HG03558 (cell line): Measurements from ENCODE around the gene BAIAP3.
"Not testable (repeated sequence)": the region's sequence is repeated elsewhere in the genome, so short reads cannot be mapped to it uniquely, and the experiment has no call there.

Experiments used
- ATAC-seq: cut with Tn5 transposase; IDR thresholded peaks from one replicate; pipeline ENCODE4 v1.9.1; 2021; ENCODE audit warnings: moderate number of reproducible peaks; ENCODE audit not compliant: unreplicated experiment; ENCODE audit errors: extremely low read depth

The BAIAP3 gene, protein sequence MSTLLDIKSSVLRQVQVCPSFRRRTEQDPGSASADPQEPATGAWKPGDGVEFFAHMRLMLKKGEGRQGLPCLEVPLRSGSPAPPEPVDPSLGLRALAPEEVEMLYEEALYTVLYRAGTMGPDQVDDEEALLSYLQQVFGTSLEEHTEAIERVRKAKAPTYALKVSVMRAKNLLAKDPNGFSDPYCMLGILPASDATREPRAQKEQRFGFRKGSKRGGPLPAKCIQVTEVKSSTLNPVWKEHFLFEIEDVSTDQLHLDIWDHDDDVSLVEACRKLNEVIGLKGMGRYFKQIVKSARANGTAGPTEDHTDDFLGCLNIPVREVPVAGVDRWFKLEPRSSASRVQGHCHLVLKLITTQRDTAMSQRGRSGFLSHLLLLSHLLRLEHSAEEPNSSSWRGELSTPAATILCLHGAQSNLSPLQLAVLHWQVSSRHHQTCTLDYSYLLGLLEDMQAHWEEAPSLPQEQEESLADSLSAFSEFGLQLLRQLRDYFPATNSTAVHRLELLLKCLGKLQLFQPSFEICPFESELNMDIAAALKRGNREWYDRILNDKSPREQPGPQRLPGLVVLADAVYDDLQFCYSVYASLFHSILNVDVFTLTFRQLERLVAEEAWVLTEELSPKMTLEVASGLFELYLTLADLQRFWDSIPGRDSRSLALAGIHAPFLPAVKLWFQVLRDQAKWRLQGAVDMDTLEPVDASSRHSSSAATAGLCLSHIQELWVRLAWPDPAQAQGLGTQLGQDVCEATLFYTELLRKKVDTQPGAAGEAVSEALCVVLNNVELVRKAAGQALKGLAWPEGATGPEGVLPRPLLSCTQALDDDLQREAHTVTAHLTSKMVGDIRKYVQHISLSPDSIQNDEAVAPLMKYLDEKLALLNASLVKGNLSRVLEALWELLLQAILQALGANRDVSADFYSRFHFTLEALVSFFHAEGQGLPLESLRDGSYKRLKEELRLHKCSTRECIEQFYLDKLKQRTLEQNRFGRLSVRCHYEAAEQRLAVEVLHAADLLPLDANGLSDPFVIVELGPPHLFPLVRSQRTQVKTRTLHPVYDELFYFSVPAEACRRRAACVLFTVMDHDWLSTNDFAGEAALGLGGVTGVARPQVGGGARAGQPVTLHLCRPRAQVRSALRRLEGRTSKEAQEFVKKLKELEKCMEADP

DNA sequence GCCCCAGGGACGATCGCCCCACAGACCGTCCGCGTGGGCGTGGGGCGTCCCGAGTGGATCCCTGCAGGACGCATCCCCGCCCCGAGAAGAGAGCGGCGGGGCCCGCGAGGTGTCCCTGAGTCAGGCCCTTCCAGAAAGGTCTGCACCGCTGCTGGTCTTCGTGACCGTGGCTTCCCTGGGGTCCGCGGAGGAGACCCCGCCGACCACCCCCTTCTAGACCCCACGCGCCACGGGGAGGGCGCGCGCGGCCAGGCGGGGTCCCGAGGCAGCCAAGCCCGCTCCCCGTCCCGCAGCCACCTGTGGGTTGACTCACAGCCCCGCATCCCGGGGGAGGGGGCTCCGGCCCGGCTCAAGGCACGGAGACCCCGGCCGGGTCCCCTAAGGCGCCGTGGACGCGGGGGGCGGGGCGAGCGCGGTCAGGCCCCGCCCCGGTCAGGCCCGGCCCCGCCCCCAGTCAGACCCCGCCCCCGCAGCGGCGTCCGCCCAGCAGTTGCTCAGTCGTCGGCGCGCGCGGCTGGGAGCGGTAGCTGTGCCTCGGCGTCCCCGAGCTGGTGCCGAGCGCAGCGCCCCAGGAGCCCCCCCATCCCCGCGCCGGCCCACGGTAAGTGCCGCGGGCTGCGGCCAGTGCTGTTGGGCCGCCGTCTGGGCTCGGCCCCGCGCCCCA is at the start of gene BAIAP3:
TSS of gene BAIAP3 (plus strand) at position 497 of the 664 bp plus-strand sequence. CDS start 4,905 bp downstream, outside the sequence.
- no peak for ATAC-seq

DNA sequence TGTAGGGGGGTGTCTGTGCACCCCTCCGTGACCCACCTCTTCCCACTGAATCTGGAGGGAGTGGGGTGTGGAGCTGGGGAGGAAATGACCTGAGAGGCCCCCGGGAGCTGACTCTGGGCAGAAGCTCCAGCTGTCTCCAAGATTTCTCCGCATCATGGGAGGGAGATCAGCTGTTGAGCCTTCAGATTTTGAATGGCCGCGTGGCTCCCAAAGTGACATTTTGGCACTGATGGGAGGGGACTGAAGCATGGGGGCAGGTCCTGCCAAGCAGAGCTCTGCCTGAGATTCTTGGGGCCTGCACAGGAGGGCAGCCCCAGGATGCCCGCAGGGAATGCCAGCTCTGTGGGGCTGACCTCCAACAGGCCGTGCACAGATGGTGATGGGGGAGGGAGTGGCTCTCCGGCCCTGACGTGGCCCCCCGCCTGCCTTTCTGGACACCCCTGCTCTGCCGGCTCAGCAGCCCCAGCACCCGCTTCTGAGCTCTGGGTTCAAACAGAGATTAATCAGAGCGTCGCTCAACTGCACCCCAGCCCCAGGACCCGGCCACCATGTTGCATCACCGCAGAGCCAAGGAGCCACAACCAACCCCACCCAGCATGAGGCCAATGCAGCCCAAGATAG is 49.3 kb upstream of the BAIAP3 start:
- no peak for ATAC-seq

DNA sequence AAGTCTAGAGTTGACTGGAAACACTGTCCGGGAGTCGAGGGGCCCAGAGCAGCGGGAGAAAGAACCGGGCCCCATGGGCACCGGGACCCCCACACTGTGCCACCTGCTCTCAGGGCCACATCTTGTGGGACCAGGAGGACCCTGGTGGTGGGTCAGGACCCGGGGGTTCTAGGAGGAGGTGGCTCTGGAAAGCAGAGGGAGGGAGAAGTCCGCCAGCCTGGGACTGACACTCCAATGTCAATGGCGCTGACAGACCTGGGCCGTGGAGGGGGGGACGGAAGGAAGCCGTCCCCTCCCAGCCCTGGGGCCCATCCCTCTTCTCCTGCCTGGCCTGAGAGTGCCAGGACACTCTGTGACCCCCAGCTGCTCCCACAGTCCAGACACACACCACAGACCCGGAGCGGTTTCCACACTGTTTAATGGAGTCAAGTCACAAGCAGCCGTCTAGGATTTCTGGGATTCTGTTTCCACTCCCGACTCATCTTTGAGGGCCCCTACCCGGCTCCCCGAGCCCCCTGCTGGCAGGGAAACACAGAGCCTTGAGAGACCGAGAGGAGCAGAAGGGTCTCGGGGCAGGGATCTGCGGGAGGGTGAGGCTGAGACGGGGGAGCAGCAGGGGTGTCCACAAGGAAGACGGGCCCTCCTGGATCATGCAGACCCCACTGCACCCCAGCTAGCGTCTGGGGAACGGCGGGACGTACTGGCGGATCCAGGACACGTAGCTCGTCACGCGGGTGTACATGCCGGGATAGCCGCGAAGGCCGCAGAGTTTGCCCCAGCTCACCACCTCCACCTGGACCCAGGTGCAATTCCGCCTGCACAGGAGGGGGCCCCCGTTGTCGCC is 47.6 kb upstream of the BAIAP3 start:
- no peak for ATAC-seq

DNA sequence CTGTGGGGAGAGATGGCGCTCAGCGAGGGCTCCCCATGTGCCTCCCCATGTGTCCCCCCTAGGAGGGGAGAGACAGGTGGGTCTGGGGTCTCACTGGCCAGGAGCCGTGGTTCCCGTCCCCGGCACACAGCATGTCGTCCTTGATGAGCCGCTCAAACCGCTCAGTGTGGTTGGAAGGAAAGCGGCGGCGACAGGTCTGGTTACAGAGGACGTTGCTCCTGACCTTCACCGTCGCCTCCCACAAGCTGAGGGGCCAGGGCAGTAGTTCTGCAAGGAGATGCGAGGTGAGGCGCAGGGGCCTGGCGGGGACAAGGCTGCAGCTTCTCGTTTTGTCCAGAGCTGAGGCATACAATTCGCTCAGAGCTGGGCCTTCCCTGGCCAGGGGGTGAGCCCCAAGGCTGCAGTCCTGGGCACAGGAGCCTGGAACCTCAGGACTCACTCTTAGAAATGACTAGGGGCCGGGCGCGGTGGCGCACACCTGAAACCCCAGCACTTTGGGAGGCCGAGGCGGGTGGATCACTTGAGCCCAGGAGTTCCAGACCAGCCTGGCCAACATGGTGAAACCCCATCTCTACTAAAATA is 46.8 kb upstream of the BAIAP3 start:
- ATAC-seq, result no peak

- no peak for ATAC-seq
Measured at GRCh38 chr16:1287982-1288670, 45.3 kb upstream of the BAIAP3 start.

DNA sequence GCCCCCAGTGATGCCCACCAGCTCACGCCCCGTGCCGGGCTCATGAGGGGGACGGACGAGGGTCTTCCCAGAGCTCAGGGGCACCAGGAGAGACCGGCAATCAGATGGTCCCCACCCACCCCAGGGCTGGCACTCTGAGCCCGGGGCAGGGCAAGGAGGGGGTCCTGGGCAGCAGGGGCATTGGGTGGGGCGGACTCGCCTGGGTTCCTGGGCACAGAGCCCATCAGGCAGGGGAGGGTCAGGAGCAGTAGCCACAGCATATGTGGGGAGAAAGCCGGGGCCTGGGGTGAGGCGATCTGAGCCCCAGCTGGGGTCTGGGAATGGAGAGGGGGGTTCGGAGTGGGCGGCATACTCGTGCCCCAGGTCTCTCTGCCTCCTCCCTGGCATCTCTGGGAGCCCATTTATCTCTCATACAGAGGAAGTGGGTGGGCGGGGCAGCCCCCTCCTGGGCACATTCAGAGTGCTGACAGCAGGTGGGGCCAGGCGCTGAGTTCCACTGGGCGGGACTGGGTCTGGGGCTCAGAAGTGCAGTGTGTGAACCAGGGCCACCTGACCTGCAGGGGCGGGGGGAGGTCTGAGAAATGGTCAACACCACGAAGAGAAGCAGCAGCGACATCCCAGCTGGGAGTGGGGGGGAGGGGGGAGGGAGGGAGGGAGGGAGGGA is 44.5 kb upstream of the BAIAP3 start:
- ATAC-seq, result no peak

GRCh38 chr16:1289477-1289866 is 44.0 kb upstream of the BAIAP3 start:
- ATAC-seq, result no peak

DNA sequence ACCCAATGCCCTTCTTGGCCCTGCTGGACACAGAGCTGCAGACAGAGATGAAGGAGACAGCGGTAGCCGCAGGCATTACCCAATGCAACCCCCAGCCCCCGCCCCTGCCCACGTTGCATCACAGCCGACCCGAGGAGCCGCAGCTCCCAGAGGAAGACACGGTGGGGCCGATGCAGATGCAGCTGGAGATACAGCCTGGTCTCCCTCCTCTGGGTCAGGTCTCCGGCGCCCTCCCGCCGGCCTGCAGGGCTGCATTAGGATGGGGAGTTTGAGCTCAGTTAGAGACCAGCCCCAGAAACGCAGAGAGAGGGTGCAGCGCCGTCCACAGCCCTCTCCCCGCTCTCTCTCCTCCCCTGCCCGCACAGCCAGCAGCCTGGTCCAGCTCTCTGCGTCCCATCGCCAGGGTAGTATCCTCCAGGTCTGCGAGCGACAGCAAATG is 43.4 kb upstream of the BAIAP3 start:
- no peak for ATAC-seq

DNA sequence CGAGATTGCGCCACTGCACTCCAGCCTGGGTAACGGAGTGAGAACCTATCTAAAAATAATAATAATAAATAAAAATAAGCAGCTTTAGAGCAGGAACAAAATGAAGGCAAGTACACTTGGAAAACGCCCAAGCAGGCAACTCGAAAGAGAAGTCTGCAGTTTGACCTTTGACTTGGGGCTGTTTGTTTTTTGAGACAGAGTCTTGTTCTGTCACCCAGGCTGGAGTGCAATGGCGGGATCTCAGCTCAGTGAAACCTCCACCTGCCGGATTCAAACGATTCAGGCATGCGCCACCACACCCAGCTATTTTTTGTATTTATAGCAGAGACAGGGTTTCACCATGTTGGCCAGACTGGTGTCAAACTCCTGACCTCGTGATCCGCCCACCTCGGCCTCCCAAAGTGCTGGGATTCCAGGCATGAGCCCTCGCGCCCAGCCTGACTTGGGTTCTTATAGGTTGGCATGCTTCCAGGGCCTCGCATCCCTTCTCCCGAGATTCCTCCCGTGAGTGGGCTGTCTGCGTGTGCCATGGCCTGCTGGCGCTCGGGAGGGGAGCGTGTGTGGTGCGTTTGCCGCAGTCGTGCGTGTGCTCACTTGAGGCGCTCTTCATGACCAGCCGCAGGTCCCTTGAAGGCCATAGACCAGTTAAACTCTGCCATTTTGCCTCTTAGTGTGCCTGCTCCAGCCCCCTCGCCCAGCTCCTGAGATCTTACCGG is 42.4 kb upstream of the BAIAP3 start:
- ATAC-seq, result no peak

DNA sequence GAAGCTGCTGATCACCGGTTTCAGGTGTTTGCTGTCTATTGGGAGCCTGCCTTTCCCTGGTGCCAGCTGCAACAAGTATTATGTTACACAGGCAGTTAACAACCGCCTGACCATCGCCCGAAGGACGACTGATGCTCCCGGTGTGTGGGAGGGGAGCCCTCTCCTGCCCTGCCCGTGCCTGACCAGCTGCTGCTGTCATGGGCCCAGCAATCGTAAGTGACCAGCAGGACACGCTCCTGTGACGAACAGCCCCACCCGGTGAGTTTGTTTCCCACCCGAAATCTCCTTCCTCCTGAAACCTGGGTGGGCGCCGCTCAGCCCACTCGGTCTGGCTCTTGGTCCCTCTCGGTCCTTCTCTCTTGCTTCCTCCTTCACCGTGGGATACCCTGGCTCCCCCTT is 41.9 kb upstream of the BAIAP3 start:
- no peak for ATAC-seq

GRCh38 chr16:1292208-1292607 is 41.2 kb upstream of the BAIAP3 start:
- not testable (repeated sequence) for ATAC-seq

DNA sequence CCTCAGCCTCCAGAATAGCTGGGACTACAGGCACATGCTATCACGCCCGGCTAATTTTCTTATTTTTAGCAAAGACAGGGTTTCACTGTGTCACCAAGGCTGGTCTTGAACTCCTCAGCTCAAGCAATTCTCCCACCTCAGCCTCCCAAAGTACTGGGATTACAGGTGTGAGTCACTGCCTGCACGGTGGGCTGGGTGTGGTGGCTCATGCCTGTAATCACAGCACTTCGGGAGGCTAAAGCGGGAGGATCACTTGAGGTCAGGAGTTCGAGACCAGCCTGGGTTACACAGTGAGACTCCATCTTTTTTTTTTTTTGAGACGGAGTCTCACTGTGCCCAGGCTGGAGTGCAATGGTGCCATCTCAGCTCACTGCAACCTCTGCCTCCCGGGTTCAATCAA is 40.6 kb upstream of the BAIAP3 start:
- not testable (repeated sequence) for ATAC-seq

DNA sequence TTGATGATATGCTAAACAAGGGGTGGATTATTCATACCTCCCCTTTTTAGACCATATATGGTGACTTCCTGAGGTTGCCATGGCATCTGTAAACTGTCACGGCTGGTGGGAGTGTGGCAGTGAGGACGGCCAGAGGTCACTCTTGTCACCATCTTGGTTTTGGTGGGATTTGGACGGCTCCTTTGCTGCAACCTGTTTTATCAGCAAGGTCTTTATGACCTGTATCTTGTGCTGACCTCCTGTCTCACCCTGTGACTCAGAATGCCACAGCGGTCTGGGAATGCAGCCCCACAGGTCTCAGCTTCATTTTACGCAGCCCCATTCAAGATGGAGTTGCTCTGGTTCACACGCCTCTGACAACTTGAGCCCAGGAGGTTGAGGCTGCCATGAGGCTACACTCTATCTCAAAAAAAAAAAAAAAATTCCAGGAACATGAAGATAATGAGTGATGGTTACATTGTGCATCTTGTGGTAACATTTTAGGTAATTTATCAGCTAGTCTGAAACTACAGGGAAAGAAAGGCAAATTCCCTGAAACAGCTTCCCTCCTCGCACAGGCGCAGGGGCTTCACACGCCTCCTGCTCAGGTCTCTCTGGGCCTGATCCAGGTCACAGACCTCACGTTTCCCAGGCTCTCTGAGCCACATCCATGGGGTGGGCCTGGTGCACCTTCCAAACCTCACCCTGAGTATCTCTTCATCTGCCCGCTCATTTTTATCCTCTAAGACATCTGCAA is 39.4 kb upstream of the BAIAP3 start:
- ATAC-seq, result no peak

- no peak for ATAC-seq
Measured at GRCh38 chr16:1295465-1295864, 38.0 kb upstream of the BAIAP3 start.

- ATAC-seq, result not testable (repeated sequence)
Measured at GRCh38 chr16:1296688-1297017, 36.8 kb upstream of the BAIAP3 start.

DNA sequence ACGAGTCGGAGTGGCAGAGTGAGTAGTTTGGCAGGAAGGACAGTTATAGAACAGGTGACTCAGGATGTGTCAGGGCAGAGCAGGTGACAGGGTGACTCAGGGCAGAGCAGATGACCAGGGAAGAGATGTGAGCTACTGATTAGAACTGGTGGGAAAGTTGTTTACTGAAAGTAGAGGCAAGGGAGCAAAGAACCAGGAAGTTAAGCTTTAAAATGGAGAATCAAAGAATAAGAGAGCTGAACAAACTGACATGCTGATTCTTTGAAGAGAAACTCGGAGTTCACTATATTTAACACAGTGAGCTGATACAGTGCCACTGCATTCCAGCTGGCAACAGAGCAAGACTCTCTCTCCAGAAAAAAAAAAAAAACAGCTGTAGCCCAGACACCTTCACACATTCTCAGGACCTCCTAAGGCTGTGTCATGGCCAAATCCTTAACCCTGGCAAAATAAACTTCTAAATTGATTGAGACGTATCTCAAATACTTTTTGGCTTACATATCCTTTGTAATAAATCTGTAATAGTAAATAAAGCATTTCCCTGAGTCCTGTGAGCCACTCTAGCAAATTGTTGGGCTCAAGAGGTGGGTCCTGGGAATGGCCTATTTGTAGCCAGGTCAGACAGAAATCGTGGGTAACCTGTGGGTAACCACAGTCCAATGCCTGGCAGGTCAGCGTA is 36.3 kb upstream of the BAIAP3 start:
- no peak for ATAC-seq
